NAMALWA (cell line): Measurements from ENCODE around the gene DAGLA.

Experiments used
- DNase-seq: peaks from one replicate; pipeline ENCODE4 v3.0.0-alpha.2; 2015; ENCODE audit warnings: low spot score

The DAGLA gene

DNA sequence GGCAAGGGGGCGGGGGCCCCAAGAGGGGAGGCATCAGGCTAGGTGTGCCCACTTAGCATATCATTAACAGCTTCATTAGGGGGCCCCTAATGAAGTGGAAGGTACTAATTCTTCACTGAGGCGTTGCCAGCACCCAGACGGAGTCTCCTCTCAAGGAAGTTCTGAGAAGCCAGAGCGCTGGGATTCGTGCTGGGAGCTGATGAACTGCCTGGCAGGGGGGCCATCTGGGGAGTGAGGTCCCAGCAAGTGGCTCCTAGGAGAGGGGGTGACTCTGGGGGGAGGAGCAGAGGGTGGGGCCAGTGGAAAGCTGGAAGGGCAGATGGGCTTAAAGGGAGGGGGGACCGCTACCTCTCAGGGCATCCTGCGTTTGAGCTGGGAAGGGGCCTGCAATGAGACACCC lies 29.8 kb downstream of the DAGLA start:
- DNase-seq, result no peak

DNA sequence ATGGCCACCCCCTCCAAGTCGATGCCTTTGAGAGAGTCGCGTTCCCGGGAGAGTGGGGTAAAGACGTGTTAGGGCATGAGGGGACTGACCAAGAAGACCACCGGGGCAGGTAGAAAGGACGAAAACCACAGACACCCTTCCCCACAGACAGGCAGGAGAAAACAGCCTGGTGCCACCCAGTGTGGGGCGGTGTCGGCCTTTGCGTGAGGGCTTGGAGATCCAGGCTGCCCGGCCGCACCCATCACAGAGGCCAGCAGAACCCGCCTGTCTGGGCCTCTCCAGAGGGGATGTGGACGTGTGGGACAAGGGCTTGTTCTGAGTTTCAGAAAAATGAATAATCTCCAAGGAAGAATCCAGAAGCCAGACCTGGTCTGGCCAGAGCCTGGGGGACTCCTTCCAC lies 30.8 kb downstream of the DAGLA start:
- no peak for DNase-seq

DNA sequence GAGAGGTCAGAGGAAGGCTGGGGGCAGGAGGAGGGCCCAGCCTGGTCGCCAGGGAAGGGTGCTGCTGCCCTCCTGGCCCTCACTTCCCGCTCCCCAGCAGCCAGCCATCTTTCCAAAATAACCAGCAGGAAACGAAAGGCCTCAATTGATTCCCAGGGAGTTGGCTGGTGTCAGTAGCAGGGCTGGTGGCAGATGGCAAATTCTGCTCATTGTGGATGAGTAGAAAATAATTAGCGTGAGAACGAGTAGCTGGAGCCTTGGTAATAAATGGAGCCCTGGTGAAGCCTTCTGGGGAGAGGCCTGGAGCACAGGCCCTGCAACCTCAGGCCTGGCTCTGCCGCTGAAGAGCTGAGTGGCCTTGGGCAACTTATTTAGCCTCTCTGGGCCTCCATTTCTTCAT lies 31.3 kb downstream of the DAGLA start:
- DNase-seq, result no peak

DNA sequence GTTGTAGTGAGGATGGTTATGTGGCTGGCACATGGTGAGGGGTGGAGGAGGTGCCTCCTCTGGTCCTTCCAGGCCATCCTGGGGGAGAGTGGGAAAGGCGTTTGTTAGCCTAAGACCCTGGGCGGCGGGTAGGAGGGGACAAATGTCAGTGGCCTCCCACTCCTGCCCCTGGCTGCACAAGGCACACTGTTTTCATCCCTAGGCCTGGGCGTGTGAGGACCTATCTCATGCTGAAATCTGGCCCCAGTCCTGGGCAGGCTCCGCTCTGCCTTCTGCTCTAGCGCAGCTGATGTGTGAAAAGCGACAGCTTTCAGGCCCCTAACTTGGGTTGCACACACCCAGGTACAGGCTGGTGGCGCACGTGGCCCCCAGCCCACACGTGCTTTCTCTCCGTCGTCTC lies 32.1 kb downstream of the DAGLA start:
- DNase-seq, result no peak

DNA sequence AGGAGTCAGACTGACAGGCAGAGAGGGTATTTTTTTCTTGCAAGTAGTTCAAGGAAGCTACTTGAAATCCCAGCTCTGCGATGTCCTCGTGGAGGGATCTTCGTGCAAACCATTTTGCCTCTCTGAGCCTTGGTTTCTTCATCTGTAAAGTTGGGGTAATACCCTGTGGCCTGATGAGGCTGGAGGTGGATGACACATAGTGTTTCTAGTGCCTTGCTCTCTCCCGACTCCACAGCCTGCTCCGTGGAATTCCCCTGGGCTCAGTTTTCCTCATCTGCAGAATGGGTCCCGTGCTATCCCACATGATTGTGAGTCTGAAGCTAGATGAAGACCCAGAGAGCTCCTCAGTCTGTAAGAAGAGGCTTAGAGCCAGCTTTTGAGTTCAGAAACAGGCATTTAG lies 32.7 kb downstream of the DAGLA start:
- DNase-seq, result no peak

DNA sequence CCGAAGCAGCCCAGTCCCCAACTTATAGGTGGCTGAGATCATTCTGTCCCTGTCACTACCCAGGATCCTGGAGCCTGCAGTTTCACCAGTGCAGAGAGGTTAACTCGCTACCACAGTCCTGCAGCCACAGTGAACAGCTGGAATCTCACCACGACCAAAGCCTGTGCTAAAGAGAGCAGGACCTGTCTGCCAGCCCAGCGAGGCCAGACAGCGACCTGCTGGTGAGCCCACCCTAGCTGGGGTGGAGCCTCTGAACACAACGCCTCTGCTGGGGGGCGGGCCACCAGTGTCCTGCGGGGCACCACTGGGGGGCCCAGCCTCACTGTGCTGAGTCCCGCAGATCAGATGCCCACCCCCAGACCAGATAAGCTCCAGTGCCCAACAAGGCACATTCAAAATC lies 33.3 kb downstream of the DAGLA start:
- DNase-seq, result no peak

DNA sequence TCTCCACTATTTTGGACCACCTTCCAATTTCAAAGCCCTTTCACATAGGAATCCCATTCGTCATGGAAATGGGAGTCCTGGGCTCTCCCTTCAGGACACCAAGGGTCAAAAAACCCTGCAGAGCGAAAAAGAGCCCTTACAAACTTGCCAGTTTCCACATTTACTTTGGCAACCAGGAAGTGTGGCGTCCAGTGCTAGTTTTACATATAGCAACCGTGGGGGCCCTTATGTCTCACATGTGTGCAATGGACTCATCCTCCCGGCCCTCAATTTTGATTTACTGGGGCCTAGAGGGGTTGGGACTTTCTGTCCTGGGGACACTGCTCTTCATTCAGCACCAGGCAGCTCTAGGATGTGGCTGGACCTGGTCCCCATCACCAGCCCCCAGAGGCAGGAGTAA lies 33.7 kb downstream of the DAGLA start:
- no peak for DNase-seq

DNA sequence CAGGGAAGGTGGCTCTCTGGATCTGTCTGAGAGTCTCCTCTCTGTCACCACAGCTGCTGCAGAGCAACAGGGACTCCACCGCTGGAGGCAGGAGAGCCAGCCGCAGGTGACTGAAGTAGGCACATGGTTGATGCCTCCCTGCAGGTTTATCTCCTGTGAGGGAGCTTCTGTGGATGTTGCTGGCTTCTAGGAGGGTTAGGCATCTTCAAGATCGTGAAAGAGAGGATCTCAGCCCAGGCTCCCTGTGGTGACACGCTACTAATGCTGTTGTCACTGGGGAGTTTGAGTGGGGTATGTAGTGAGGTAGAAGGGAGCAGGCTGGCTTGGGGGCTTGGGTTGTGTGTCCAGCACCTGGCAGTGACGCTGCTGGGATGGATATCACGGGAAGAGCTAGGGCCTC lies 34.1 kb downstream of the DAGLA start:
- no peak for DNase-seq

DNA sequence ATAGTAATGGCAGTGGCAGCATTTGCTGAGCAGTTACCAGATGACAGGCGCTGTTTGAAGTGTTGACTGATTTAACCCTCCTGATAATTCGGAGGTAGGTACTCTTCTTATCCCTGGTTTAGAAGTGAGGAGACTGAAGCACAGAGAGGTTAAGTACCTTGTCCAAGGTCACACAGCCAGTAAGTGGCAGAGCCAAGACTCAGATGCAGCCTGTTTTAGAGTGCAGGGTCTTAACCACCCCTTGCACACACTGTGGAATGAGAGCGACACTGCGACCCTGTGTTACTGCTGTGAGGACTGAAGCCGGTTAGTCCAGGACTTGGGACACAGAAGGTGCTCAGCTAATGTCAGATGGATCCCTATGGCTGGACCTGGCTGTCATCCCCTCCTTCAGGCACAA lies 34.7 kb downstream of the DAGLA start:
- DNase-seq, result no peak

DNA sequence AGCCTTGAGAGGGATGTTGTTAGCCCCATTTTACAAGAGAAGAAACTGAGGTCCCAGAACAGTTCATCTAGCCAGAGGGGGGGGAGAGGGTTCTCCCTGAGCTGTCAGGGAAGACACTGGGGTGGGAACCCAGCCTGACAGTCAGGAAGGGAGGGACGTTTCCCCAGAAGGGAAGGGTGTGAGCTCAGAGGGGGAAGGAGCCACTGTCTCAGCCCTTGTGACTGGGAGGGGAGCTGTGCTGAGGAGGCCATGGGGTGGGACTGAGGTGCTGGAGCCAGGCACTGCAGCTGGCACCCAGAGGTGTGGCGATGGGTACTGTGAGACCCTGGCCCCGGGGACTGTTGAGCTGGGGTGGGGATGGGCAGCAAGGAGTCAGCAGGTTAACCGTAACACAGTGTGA lies 35.7 kb downstream of the DAGLA start:
- DNase-seq, result no peak

DNA sequence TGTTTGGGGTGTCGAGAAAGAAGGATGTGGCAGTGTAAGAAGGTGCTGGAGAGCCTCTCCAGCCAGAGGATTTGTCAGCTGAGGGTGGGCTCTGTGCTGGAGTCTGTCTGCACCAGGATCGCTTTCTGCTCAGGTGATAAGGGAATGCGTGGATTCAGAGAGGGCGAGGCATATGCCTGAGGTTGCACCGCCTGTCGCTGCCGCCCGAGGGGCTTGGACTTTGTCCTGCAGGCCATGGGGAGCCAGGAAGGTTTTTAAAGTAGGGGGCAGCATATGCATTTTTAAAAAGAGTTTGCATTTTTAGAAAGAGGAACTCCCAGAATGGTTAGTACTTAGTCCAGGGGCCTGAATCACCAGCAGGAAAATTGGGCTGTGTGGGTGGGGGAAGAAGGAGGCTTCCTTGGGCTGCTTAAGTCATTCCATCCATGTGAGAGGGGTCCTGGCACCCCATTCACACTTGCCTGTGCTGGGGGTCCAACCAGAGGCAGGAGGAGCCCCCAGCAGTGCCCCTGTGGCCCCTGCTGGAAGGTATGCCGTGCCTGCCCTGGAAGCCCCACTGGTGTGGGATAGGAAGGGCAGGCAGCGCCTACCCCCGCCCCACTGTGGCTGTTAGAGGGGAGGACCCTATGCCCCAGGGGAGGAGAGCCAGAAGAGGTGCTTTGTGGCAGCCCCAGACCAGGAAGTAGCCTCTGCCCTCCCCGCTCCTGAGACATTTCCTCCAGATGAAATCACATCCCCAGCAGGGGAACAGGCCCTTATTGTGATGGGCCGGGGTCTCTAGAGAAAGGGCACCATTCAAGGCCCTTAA lies 36.5 kb downstream of the DAGLA start:
- no peak for DNase-seq

DNA sequence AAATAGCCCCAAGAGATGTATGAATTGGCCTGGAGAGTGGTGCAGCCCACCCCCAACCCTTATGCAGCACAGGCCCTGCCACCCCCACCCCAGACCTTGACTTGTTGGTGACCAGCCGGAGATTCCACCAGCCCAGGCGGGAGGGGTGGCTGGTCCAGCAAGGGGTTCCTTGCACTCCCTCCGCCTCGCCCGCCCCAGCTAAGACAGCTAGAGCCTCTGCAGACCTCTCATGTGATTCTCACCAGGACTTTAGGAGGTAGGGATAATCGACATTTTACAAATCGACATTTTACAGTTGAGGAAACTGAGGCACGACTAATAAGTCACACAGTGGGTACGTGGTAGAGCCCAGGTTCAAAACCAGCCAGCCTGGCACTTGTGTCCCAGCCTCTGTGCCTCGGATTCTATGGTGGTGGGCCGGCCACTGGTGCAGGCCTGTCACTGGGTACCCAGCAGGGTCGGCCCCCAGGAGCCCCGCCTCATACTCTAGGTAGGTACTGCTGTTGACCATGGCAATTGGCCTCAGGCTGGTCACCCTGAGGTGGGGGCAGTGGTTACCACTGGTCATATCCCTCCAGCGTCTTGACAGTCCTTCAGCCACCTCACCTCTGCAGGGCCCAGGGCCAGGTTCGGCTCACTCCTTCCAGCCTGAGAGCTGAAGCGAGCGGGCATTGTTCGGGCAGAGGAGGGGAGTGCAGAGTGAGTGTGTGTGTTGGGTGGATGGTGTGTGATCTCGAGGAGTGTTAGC lies 37.3 kb downstream of the DAGLA start:
- no peak for DNase-seq

DNA sequence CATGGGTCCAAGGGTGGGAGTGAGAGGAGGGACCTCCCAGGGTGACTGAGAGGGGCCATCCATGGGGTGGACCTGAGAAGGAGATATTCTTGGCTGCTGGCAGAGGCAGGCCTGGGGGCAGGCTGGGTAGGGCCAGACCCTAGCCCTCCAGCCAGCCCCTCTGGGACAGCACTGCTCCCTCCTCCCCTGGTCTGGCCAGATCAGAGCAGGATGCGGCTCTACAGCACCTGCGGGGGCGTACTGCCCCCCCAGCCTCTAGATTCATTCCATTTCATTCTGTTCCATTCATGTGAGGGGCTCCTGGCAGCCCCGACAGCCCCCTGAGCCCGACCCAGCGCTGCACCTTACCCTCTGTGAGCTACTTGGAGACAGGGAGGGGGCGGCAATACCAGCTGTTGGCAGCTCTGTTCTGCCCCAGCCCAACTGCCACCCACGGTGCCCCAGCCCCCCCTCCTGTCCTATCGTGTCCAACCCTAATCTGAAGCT lies 37.9 kb downstream of the DAGLA start:
- DNase-seq, result no peak

DNA sequence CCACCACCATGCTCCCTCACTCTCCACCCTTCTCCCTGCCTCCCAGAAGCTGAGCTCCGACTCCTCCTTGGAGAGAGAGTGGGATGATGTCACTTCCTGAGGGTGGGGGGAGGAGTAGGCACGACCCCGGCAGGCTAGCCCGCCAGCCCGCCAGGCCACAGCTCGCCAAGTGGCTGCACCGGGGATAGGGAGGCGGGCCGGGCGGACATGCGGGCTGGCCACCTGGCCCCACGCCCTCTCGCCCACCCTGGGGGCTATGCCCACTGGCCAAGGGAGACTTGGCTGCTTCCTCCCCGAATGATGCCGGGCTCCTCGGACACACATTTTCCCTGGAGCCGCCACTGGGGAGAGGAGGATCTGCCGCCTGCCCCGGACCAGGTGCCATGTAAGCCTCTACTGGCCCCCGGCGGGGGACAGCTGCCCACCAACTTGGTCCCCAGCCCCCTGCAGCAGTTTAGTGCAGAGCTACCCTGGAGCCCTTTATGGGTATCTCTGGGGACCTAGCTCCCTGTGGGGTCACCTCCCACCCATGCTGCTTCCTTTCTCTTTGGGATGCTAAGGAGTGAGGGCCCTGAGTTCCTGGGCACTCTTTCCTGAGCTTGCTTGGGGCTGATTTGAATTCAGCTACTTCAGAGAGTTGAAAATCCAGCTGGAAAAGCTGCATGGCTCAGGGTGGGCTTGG lies 38.6 kb downstream of the DAGLA start:
- DNase-seq, result no peak

DNA sequence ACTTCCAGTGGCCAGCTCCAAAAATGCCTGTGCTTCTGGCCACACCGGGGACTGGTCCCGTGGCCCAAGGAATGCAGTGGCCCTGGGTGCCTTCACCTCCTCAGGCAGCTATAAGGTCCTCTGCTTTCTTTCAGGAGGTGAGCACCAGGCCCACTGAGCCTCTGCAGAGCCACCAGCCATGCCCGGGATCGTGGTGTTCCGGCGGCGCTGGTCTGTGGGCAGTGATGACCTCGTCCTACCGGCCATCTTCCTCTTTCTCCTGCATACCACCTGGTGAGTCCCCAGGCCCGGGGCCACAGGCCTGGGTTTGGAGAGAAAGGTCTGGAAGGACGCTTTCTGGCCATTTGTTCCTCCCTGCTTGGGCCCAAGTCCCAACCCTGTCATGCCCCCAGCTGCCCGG lies 39.8 kb downstream of the DAGLA start:
- no peak for DNase-seq

DNA sequence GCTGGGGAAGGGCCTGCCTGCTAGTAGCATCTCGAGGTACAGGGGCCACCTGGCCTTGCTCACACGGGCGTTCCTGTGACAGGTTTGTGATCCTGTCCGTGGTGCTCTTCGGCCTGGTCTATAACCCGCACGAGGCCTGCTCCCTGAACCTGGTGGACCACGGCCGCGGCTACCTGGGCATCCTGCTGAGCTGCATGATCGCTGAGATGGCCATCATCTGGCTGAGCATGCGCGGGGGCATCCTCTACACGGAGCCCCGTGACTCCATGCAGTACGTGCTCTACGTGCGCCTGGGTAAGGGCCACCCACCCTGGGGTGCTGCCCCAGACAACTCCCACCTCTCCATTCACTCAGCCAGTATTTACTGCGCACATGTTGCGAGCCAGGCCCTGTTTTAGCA lies 40.4 kb downstream of the DAGLA start:
- DNase-seq, result no peak

DNA sequence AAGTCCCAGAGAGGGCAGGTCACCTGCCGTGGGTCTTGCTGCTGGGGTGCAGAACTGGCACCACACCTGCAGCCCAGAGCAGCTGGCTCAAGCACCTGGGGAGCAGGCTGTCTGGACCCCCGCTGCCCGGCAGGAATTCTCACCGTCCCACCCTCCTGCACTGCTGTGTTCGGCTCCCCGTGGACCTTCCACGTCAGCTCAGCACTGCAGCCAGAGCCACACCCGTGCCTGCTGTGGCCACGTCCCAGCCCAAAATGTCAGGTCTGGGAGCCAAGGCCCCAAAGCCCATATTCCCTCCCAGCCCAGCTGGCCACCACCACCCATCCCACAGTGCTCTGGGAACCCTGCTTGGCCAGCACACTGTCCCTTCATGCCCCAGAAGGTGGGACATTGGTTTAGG lies 44.2 kb downstream of the DAGLA start:
- DNase-seq, result no peak

DNA sequence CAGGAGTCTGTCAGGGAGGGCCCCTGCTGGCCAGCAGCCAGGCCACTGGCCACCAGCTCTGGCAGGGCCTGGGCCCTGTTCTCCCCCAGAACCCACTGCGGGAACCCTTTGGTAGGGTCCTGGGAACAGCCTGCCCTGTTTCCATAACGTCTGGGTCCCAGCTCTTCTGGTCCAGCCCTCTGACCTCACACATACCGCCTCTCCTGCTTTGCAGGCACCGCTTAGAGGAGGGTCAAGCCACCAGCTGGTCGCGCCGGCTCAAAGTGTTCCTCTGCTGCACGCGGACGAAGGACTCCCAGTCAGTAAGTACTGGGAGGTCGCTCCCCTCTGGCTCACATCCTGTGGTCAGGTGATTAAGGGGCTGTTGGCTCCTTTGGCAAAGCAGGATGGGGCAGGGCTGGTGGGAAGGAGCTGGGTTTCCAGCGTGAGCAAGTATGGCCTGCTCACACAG lies 45.6 kb downstream of the DAGLA start:
- DNase-seq, result no peak

DNA sequence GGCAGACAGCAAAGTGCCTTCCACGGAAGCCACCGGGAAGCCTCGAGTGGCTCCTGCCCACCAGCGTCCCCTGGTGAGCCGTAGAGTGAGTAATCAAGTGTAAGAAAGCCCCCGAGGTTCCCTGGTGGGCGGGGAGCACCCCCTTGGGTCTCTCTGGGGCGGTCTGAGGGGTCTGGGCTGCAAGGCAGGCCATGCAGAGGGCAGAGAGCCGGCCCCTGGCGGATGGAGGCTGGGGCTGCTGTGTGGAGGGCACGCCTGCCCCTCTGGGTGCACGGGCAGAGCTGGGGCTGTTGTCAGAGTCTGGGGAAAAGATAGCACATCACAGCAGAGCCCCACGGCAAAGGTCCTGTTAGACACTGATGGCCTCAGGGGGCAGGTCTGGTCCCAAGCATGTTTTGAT lies 46.6 kb downstream of the DAGLA start:
- no peak for DNase-seq

DNA sequence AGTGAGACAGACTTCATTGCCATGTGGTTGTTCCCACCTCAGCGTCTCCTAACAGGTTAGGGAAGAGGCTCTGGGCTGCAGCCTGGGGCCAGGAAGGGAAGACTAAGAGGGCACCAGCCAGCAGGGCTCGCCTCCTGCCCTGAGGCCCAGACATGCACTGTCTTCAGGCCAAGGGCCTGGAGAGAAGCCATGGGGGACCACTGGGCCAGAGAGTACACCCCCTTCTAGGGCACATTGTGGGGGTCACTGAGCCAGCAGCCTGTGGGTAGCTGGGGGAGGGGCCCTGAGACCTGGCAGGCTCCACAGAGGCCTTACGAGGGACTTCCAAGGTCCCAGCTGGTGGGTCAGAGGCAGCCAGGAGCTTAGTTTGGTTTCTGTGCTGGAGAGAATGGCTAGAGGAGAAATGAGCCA lies 47.2 kb downstream of the DAGLA start:
- DNase-seq, result no peak

DNA sequence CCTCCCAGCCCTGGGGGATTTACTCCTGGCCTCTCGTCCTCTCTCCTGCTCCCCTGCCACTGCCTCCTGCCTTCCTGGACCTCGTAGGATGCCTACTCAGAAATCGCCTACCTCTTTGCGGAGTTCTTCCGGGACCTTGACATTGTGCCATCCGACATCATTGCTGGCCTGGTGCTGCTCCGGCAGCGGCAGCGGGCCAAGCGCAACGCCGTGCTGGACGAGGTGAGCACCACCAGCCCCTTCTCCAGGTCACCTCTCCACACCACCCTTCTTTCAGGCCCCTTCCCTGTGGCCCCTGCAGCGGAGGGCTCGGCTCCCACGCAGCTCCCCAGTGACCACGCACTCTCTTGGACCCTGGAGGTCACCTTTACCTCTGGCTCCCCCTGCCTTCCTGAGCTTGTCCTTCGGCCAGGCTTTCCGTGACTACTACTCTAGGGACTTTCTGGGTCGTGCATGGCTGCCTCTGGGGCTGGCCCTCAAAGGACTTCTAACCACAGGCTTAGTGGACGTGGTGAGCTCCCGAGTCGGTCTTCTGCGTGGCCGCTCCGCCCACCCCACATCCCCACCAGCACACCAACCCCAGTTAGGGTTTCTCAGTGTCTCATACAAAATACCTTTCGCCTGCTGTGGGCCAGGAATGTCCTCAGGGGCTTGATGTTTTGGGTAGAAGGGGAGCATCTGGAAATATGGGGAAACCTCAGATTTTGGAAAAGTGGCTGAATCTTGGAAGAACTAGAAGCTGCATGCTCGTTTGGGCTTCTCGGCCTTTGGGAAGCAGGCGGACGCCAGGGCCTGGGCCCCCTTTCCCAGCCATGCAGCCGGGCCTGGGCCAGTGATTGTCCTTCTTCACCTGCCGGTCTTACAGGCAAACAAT lies 48.1 kb downstream of the DAGLA start:
- DNase-seq, result no peak

DNA sequence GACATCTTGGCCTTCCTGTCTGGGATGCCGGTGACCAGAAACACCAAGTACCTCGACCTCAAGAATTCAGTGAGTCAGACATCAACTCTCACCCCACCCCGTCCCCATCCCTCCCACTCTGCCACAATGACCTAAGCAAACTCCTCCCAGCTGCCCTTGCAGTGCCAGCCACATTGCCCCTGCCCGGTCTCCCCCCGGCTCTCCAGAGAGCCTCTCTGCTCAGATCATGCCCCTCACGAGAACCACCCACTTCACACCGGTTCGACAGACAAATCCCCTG lies 48.7 kb downstream of the DAGLA start:
- DNase-seq, result no peak
